GM06990 (cell line): ENCODE results near the gene ERCC6.

Experiments
- DNase-seq: peaks from one replicate; pipeline ENCODE4 v3.0.0-alpha.2; 2011; ENCODE audit not compliant: insufficient read length; ENCODE audit errors: extremely low read depth
- H3K27me3 ChIP-seq: replicated peaks from 2 replicates; pipeline ENCODE4 v1.6.0; 2011; ENCODE audit warnings: low read length; ENCODE audit not compliant: control insufficient read depth, insufficient read depth
- H3K36me3 ChIP-seq: 2 replicates; pipeline ENCODE4 v1.5.1; 2011; ENCODE audit warnings: low read length; ENCODE audit not compliant: control insufficient read depth, insufficient read depth
- H3K4me3 ChIP-seq: replicated peaks from 2 replicates; pipeline ENCODE4 v1.5.1; 2011; ENCODE audit warnings: low read depth, mild to moderate bottlenecking, control low read depth, low read length
- CTCF ChIP-seq: IDR thresholded peaks from 2 replicates; pipeline ENCODE4 v1.5.1; 2011; ENCODE audit warnings: low read length, control low read depth, mild to moderate bottlenecking, inconsistent platforms; ENCODE audit not compliant: insufficient read depth, poor library complexity, severe bottlenecking

The ERCC6 gene

GRCh38 chr10:49526619-49527018 is 12.3 kb downstream of the ERCC6 start:
- no peaks in the 10 kb centered on the region for H3K27me3 ChIP-seq
- peaks cover 15% of the 10 kb centered on the region for H3K36me3 ChIP-seq
- DNase-seq, result no peak
- no peak for TF ChIP-seq CTCF
- no peak overlapping the region for H3K4me3 ChIP-seq

GRCh38 chr10:49524496-49524895 is 14.4 kb downstream of the ERCC6 start:
- Histone ChIP-seq H3K36me3 (peaks cover 16% of the 10 kb centered on the region), H3K4me3 (no peak overlapping the region), H3K27me3 (no peaks in the 10 kb centered on the region)
- no peak for DNase-seq
- TF ChIP-seq CTCF, result no peak

- Histone ChIP-seq H3K4me3 (no peak overlapping the region), H3K36me3 (peaks cover 12% of the 10 kb centered on the region), H3K27me3 (no peaks in the 10 kb centered on the region)
- TF ChIP-seq CTCF, result no peak
- no peak for DNase-seq
Measured at GRCh38 chr10:49523301-49523700, 15.6 kb downstream of the ERCC6 start.

GRCh38 chr10:49521062-49521461 is 17.9 kb downstream of the ERCC6 start:
- TF ChIP-seq CTCF, result no peak
- no peak overlapping the region for H3K4me3 ChIP-seq
- no peak for DNase-seq
- H3K36me3 ChIP-seq, result peaks cover 15% of the 10 kb centered on the region
- H3K27me3 ChIP-seq, result no peaks in the 10 kb centered on the region

GRCh38 chr10:49520122-49520775 is 18.7 kb downstream of the ERCC6 start:
- no peak for TF ChIP-seq CTCF
- H3K4me3 ChIP-seq, result no peak overlapping the region
- H3K36me3 ChIP-seq, result peaks cover 20% of the 10 kb centered on the region
- no peaks in the 10 kb centered on the region for H3K27me3 ChIP-seq
- DNase-seq, result no peak

- Histone ChIP-seq H3K27me3 (no peaks in the 10 kb centered on the region), H3K4me3 (no peak overlapping the region), H3K36me3 (peaks cover 20% of the 10 kb centered on the region)
- TF ChIP-seq CTCF, result no peak
- no peak for DNase-seq
Measured at GRCh38 chr10:49519717-49520116, 19.2 kb downstream of the ERCC6 start.
